BE2C (cell line): ENCODE measurements around the gene PCDHGA2. TPM values are rescaled to one million over a fixed set of nuclear protein-coding genes. Genes with fewer than 3 reads are reported as not detected.
"Not testable (repeated sequence)": the region's sequence is repeated elsewhere in the genome, so short reads cannot be mapped to it uniquely, and the experiment has no call there.

ENCODE experiments used
- DNase-seq: peaks from one replicate; pipeline ENCODE4 v3.0.0-alpha.2; 2020
- H3K27me3 ChIP-seq: fragments of 250-450 bp; sonication (Bioruptor Pico); 2 replicates; pipeline ENCODE4 v1.5.1; 2020; ENCODE audit warnings: mild to moderate bottlenecking
- H3K36me3 ChIP-seq: fragments of 250-450 bp; sonication (Bioruptor Pico); 2 replicates; pipeline ENCODE4 v1.5.1; 2020; ENCODE audit warnings: mild to moderate bottlenecking
- H3K4me1 ChIP-seq: fragments of 250-450 bp; sonication (Bioruptor Pico); 2 replicates; pipeline ENCODE4 v1.5.1; 2020
- H3K4me3 ChIP-seq: 2 replicates; pipeline ENCODE4 v1.5.1; 2011; ENCODE audit warnings: low read depth, low read length
- H3K9me3 ChIP-seq: fragments of 250-450 bp; sonication (Bioruptor Pico); 2 replicates; pipeline ENCODE4 v1.5.1; 2020
- polyA plus RNA-seq: library from polyadenylated mRNA; unstranded; fragments of >200 nt; gene quantifications from one replicate; pipeline ENCODE4 v1.2.1, GENCODE V29; 2012; ENCODE audit warnings: low read depth, missing spikeins; ENCODE audit not compliant: insufficient read length, insufficient read depth
- TF ChIP-seq, protein P1 (sequence below): IDR thresholded peaks from 2 replicates; pipeline ENCODE4 v1.5.1; 2012; ENCODE audit warnings: mild to moderate bottlenecking, low read depth, low read length

PCDHGA2 gene
- 3.4 TPM for polyA plus RNA-seq

GRCh38 chr5:141338538-141339306 is at the start of gene PCDHGA2:
PCDHGA2 (plus strand) TSS chr5:141338760.
- TF ChIP-seq, protein P1, sequence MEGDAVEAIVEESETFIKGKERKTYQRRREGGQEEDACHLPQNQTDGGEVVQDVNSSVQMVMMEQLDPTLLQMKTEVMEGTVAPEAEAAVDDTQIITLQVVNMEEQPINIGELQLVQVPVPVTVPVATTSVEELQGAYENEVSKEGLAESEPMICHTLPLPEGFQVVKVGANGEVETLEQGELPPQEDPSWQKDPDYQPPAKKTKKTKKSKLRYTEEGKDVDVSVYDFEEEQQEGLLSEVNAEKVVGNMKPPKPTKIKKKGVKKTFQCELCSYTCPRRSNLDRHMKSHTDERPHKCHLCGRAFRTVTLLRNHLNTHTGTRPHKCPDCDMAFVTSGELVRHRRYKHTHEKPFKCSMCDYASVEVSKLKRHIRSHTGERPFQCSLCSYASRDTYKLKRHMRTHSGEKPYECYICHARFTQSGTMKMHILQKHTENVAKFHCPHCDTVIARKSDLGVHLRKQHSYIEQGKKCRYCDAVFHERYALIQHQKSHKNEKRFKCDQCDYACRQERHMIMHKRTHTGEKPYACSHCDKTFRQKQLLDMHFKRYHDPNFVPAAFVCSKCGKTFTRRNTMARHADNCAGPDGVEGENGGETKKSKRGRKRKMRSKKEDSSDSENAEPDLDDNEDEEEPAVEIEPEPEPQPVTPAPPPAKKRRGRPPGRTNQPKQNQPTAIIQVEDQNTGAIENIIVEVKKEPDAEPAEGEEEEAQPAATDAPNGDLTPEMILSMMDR: peak; percentile 65
- H3K4me1 ChIP-seq: no peaks in the 10 kb centered on the region; the same call in 1 of the 2 replicates
- peaks cover under 1% of the 10 kb centered on the region for H3K9me3 ChIP-seq
- no peak within 1 kb of the TSS for H3K4me3 ChIP-seq
- no peaks in the 10 kb centered on the region for H3K27me3 ChIP-seq
- peaks cover under 1% of the 10 kb centered on the region; the same call in 1 of the 2 replicates for H3K36me3 ChIP-seq
- DNase-seq: peak; percentile 52

DNA sequence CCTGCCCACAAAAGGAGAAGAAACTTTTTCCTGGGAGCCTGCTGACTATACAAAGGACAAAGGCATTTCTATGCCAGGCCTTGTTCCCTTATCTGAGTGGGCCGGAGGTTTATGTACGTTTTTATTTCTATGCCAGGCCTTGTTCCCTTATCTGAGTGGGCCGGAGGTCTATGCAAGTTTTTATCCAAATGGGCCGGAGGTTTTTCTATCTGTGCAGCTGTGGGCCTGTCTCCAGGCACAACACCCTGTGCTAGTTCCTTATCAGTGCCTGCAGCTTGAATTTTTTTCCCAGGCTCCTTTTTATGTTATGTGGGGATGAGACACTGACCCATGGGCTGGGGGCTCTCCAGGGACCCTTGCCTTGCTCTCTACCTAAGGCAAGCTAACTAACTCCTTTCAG is 40.2 kb upstream of the PCDHGA2 start:
- no peak overlapping the region for H3K4me3 ChIP-seq
- no peaks in the 10 kb centered on the region for H3K27me3 ChIP-seq
- TF ChIP-seq, protein P1: no peak
- no peaks in the 10 kb centered on the region for H3K36me3 ChIP-seq
- peak; percentile 25 for DNase-seq
- H3K9me3 ChIP-seq: no peaks in the 10 kb centered on the region
- no peaks in the 10 kb centered on the region for H3K4me1 ChIP-seq

DNA sequence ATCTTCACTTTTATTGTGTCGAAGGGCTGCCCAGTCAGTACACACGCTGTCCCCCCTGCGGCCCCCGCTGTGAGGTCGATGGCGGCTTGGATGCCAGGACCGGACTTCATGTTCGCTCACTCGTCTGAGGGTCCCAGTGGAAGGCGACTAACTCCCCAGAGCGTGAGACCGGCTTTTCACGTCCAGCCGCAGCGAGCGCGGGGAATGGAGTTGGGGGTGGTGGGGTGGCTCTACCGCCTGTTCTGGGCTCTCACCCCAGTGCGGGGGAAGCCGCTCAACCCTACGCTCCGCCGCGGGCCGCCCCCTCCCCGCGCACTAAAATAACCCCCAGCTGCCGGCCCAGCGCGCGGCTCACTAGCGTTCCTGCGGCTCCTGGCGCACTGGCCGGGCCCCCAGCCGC is 34.8 kb upstream of the PCDHGA2 start, which contains the start of gene SLC25A2:
SLC25A2 (minus strand) TSS at position 294 of the 400 bp plus-strand sequence; CDS start at position 110, 184 bp downstream.
- TF ChIP-seq, protein P1: no peak
- Histone ChIP-seq H3K36me3 (no peaks in the 10 kb centered on the region), H3K9me3 (no peaks in the 10 kb centered on the region), H3K4me1 (no peaks in the 10 kb centered on the region), H3K27me3 (no peaks in the 10 kb centered on the region), H3K4me3 (no peak within 1 kb of the TSS)
- no peak for DNase-seq

DNA sequence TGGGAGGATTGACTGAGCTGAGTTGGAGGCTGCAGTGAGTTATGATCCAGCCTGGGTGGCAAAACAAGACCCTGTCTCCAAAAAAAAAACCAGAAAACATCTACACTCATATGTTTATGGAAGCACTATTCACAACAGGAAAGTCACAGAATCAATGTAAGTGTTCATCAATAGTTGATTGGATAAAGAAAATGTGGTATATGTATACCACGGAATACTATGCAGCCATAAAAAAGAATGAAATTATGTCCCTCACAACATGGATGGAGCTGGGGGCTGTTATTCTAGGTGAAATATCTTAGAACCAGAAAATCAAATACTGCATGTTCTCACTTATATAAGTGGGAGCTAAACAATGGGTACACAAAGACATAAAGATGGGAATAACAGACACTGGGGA is 31.9 kb upstream of the PCDHGA2 start:
- DNase-seq: no peak
- no peaks in the 10 kb centered on the region for H3K4me1 ChIP-seq
- no peak overlapping the region for H3K4me3 ChIP-seq
- H3K9me3 ChIP-seq: no peaks in the 10 kb centered on the region
- H3K27me3 ChIP-seq: no peaks in the 10 kb centered on the region
- TF ChIP-seq, protein P1: no peak
- H3K36me3 ChIP-seq: no peaks in the 10 kb centered on the region

DNA sequence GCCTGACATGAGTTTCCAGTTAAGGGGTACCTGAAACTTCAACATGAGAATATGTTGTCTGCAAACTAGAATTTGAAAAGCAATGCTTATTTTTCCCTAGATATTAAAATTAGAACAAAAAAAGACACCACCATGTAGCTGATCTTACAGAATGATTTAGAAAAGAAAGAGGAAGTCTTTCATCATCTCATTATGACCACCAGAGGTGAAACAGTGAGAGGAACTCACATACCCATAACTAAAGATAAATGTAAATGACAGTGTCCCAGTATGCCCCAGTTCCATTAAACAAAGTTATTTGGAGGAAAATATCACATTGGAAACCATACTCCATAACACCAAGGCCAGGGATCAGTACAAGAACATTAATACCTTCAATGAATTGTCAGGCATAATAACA is 24.8 kb upstream of the PCDHGA2 start:
- H3K4me3 ChIP-seq: no peak overlapping the region
- H3K36me3 ChIP-seq: peaks cover 41% of the 10 kb centered on the region
- no peaks in the 10 kb centered on the region for H3K27me3 ChIP-seq

GRCh38 chr5:141316963-141317362 is 21.6 kb upstream of the PCDHGA2 start:
- Histone ChIP-seq H3K9me3 (peaks cover 11% of the 10 kb centered on the region), H3K36me3 (peaks cover 54% of the 10 kb centered on the region)
- H3K27me3 ChIP-seq, H3K4me1 ChIP-seq, H3K4me3 ChIP-seq, DNase-seq: not testable (repeated sequence)

More for the DNA sequence above, 24.8 kb upstream of the PCDHGA2 start:
- no peaks in the 10 kb centered on the region; the same call in 1 of the 2 replicates for H3K9me3 ChIP-seq
- TF ChIP-seq, protein P1: no peak
- DNase-seq: no peak
- no peaks in the 10 kb centered on the region for H3K4me1 ChIP-seq
